Common myeloid progenitor, CD34-positive (primary cell): ENCODE results near the gene PCDH9.

Experiments
- CTCF ChIA-PET: fragments of 350-600 bp; sonication (Branson Sonifier 250); formaldehyde crosslinking; loops from one replicate; lab custom pipeline; 2021; ENCODE audit warnings: antibody characterized with exemption; lab: Charles Lee
- POLR2A ChIA-PET: fragments of 350-600 bp; sonication (Branson Sonifier 250); formaldehyde crosslinking; loops from one replicate; lab custom pipeline; 2021; ENCODE audit warnings: antibody characterized with exemption; lab: Charles Lee
- DNase-seq, 3 donors: peaks; one replicate each; pipeline versions ENCODE4 v3.0.0 to v3.0.0-alpha.2; 2013
- H3K27ac ChIP-seq, 2 experiments: 1 replicate in 1 of 2; 2 replicates in 1 of 2; pipeline ENCODE4 v1.7.0; 2013; ENCODE audit warnings: inconsistent platforms in 2 of 2, low read length in 2 of 2, mild to moderate bottlenecking in 2 of 2, low read depth in 1 of 2, moderate library complexity in 1 of 2; ENCODE audit not compliant: severe bottlenecking in 2 of 2, insufficient read depth in 1 of 2, poor library complexity in 1 of 2
- H3K27me3 ChIP-seq, 5 experiments: replicated peaks in 2 of 5; 1 replicate in 3 of 5; 2 replicates in 2 of 5; pipeline versions ENCODE4 v1.6.1 to v1.7.0; 2013; ENCODE audit warnings: low read length in 4 of 5, mild to moderate bottlenecking in 2 of 5, moderate library complexity in 2 of 5, inconsistent platforms in 1 of 5; ENCODE audit not compliant: insufficient read depth in 5 of 5, control insufficient read depth in 4 of 5
- H3K36me3 ChIP-seq, 4 experiments: 1 replicate in 2 of 4; 2 replicates in 2 of 4; pipeline versions ENCODE4 v1.6.1 to v1.7.0; 2013; ENCODE audit warnings: low read length in 3 of 4, control low read depth in 1 of 4, mild to moderate bottlenecking in 1 of 4; ENCODE audit not compliant: control insufficient read depth in 4 of 4, insufficient read depth in 4 of 4
- H3K4me1 ChIP-seq, 4 experiments: 1 replicate in 3 of 4; 2 replicates in 1 of 4; pipeline versions ENCODE4 v1.6.1 to v1.7.1; 2013; ENCODE audit warnings: low read length in 3 of 4, mild to moderate bottlenecking in 3 of 4, control low read depth in 1 of 4, inconsistent platforms in 1 of 4, moderate library complexity in 1 of 4; ENCODE audit not compliant: control insufficient read depth in 4 of 4, insufficient read depth in 4 of 4; ENCODE audit errors: control extremely low read depth in 1 of 4
- H3K4me3 ChIP-seq, 7 experiments: 1 replicate in 4 of 7; 2 replicates in 3 of 7; pipeline versions ENCODE4 v1.5.1 to v1.7.0; 2013; ENCODE audit warnings: mild to moderate bottlenecking in 7 of 7, low read length in 6 of 7, moderate library complexity in 6 of 7, inconsistent platforms in 2 of 7, low read depth in 2 of 7, control low read depth in 1 of 7; ENCODE audit not compliant: insufficient read depth in 4 of 7, control insufficient read depth in 1 of 7; ENCODE audit errors: extremely low read depth in 1 of 7
- H3K9me3 ChIP-seq, 5 experiments: 1 replicate in 4 of 5; 2 replicates in 1 of 5; pipeline versions ENCODE4 v1.6.1 to v1.7.1; 2013; ENCODE audit warnings: low read length in 4 of 5, mild to moderate bottlenecking in 2 of 5, inconsistent platforms in 1 of 5, low read depth in 1 of 5, moderate library complexity in 1 of 5; ENCODE audit not compliant: control insufficient read depth in 4 of 5, insufficient read depth in 2 of 5; ENCODE audit errors: control extremely low read depth in 1 of 5
- WGBS: methylation state at CpG from one replicate; pipeline ENCODE4 v1.1.5; 2013; ENCODE audit not compliant: insufficient coverage; 5-methylcytosine and 5-hydroxymethylcytosine counted together

The PCDH9 gene

DNA sequence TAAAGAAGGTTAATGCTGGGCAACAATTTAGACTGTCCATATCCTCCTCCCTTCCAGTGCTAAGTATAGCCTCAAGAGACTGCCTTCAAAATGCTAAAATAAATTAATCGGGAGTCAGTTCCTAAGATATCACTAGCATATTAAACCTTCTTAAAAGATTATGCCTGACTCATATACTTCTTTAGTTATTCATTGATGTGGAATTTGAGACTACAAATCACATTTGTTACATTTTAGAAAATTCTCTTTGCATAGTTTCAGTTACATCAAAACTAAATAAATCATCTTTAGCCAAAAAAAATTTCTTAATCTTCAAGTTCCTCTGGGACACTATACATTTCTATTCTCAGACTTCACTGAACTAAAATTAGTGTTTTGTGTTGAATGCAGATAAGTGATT is 769.1 kb downstream of the PCDH9 start:
- DNase-seq: no peak
- Histone ChIP-seq H3K9me3 (no peaks in the 10 kb centered on the region), H3K4me1 (no peaks in the 10 kb centered on the region), H3K4me3 (no peak overlapping the region), H3K36me3 (no peaks in the 10 kb centered on the region), H3K27ac (no peak overlapping the region), H3K27me3 (no peaks in the 10 kb centered on the region)
- no CpG with 5 or more reads among the region's 1 CpG for WGBS
- ChIA-PET POLR2A (no interaction called here), CTCF (no interaction called here)

GRCh38 chr13:66459634-66460033 is 770.5 kb downstream of the PCDH9 start:
- H3K27me3 ChIP-seq: no peaks in the 10 kb centered on the region
- WGBS: no CpG with 5 or more reads among the region's 3 CpGs
- ChIA-PET CTCF (no interaction called here), POLR2A (no interaction called here)
- no peak overlapping the region for H3K27ac ChIP-seq
- H3K4me1 ChIP-seq: no peaks in the 10 kb centered on the region
- H3K4me3 ChIP-seq: no peak overlapping the region
- no peaks in the 10 kb centered on the region for H3K9me3 ChIP-seq
- no peak for DNase-seq
- no peaks in the 10 kb centered on the region for H3K36me3 ChIP-seq

- DNase-seq: no peak
- ChIA-PET POLR2A (no interaction called here), CTCF (no interaction called here)
- no peaks in the 10 kb centered on the region for H3K4me1 ChIP-seq
- 100% methylated on average over 1 of the region's 2 CpGs for WGBS
- no peaks in the 10 kb centered on the region for H3K9me3 ChIP-seq
- no peak overlapping the region for H3K4me3 ChIP-seq
- H3K27ac ChIP-seq: no peak overlapping the region
- no peaks in the 10 kb centered on the region for H3K36me3 ChIP-seq
- no peaks in the 10 kb centered on the region for H3K27me3 ChIP-seq
Measured at GRCh38 chr13:66459143-66459542, 771.0 kb downstream of the PCDH9 start.

DNA sequence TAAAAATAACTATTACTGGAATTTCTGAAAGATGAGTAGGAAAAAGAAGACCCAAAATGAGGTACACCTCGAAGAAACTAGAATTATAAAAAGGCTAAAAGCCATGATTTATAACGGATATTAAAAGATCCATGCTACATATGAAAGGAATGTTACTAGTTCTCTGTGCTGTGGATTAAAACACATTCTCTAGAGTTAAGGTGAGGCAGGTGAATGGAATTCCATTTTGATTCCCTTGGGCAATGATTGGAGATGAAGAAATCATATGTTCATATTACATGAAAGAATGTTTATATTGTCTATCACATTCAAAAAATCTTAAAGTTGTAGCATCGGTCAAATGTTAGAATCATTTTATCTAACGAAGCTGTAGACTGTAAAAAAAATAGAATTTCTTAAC is 783.7 kb downstream of the PCDH9 start:
- no CpG with 5 or more reads among the region's 4 CpGs for WGBS
- H3K4me1 ChIP-seq: no peaks in the 10 kb centered on the region
- H3K27me3 ChIP-seq: no peaks in the 10 kb centered on the region
- no peak for DNase-seq
- H3K4me3 ChIP-seq: no peak overlapping the region
- H3K27ac ChIP-seq: no peak overlapping the region
- H3K9me3 ChIP-seq: peaks cover 0 to 1% (median 0%) of the 10 kb centered on the region in 5 experiments
- CTCF ChIA-PET: no interaction called here
- H3K36me3 ChIP-seq: no peaks in the 10 kb centered on the region
- POLR2A ChIA-PET: no interaction called here

- no peak for DNase-seq
- Histone ChIP-seq H3K36me3 (no peaks in the 10 kb centered on the region), H3K4me3 (no peak overlapping the region), H3K9me3 (peaks cover 0 to 1% (median 0%) of the 10 kb centered on the region in 5 experiments), H3K27me3 (no peaks in the 10 kb centered on the region), H3K27ac (no peak overlapping the region), H3K4me1 (no peaks in the 10 kb centered on the region)
- POLR2A ChIA-PET: no interaction called here
- CTCF ChIA-PET: interaction anchor here (1.2 to 1.6 kb wide), 2 partner anchors 13 to 19 kb away, joined by 3 to 4 read pairs; no protein-coding TSS in a partner anchor
- WGBS: 88% methylated on average over 1 of the region's 1 CpG
Measured at GRCh38 chr13:66443926-66444325, 786.2 kb downstream of the PCDH9 start.

DNA sequence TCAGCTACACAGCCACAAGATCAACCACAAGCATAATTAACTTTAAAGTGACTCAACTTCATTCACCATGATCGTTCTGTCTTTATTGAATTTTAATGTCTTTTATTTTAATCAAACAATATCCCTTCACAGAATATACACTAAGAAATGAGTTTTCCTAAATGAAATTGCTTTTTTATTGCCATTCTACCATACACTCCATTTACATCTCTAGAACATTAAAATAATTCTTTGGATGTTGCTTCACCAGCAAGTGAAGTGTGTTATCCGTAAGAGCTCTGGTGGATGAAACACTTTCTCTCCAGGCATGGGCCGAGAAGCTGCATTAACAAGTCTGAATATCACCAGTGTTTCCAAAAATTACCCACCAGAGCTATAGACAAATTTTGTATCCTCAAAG is 789.2 kb downstream of the PCDH9 start:
- Histone ChIP-seq H3K9me3 (peaks cover 0 to 2% (median 0%) of the 10 kb centered on the region in 5 experiments), H3K36me3 (no peaks in the 10 kb centered on the region), H3K27me3 (no peaks in the 10 kb centered on the region), H3K4me1 (no peaks in the 10 kb centered on the region), H3K27ac (no peak overlapping the region), H3K4me3 (no peak overlapping the region)
- ChIA-PET POLR2A (no interaction called here), CTCF (no interaction called here)
- no peak for DNase-seq
- no CpG with 5 or more reads among the region's 3 CpGs for WGBS

DNA sequence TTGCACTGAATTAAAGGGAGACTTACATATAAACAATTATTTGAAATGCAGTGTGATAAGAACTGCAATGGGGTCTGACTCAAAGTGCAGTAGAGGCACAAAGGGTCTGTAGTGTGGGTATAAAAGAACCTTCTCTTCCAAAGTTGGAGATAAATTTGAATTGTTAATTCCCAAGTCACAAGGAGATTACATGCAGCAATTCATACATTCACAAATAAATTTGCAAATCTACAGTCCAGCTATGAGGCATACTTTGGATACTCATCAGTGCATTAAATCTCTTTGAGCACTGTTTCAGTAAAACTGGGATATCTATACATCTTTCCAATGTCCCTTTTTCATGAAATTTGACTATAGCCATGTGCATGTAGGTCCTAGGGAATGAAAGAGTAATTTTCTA is 799.4 kb downstream of the PCDH9 start:
- H3K36me3 ChIP-seq: no peaks in the 10 kb centered on the region
- H3K4me1 ChIP-seq: no peaks in the 10 kb centered on the region
- no peaks in the 10 kb centered on the region for H3K9me3 ChIP-seq
- ChIA-PET POLR2A (no interaction called here), CTCF (interaction anchor here (2.0 kb wide), 1 partner anchor 13 kb away, joined by 4 read pairs; no protein-coding TSS in a partner anchor)
- H3K27me3 ChIP-seq: no peaks in the 10 kb centered on the region
- no peak for DNase-seq
- no peak overlapping the region for H3K4me3 ChIP-seq
- H3K27ac ChIP-seq: no peak overlapping the region
